ENCODE data around the gene INPP4A. TPM values are rescaled to one million over a fixed set of nuclear protein-coding genes. Genes with fewer than 3 reads are reported as not detected.

The INPP4A gene
- total and polyA plus RNA-seq, 9 of the 15 experiments (the other 6 are each of a cell fraction or from before 2014, with no cell fraction given): 1.8 to 15.7 (median 8.3) TPM

DNA sequence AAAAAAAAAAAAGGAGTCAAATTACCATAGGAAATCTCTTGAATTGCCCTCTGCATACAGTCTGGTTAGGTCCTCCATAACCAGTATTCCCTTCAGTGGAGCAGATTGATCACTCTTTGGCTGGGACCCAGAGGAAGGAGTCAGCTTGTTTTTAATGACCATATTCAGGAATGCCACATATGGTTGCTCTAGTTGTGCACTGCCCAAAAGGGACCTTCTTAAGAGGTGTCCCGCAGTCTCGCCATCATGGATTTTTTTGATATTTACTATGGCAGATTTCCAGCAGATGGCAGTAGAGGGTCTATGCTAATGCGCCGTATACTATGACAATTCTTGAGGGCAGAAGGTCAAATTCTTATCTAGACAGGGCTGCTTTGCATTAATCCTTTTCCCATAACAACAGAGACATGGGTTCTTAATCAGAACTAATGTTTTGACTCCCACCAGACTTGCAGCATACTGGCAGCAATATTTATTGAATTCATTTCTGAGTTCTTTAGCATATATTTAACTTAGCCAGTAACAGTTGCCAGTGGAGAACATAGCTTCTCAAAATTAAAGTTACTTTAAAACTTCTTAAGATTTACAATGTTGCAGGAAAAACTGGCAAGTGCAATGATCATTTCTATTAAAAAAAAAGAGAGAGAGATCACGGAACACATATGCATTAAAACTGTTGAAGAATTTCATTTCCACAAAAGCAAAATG lies 31.8 kb upstream of the INPP4A start:
- in situ Hi-C loops (cut with MboI) (loop anchor here (5.0 to 25.0 kb wide), 2 partner anchors 189 to 424 kb away; no protein-coding TSS in a partner anchor), intact Hi-C loops (cut with micrococcal nuclease) (loop anchor here (1.0 to 10.0 kb wide), 3 partner anchors 105 to 422 kb away; no protein-coding TSS in a partner anchor)
- FAIRE-seq (peak; percentile 93), ATAC-seq (peak; percentile 97), DNase-seq (ENCODE audit: extremely low read depth in 1 of 4, low spot score in 3 of 4) (peak; percentile 68 to 80 (median 69))
- CTCF ChIA-PET (ENCODE audit: low intra/inter-chr PET ratio): interaction anchor here (0.6 to 1.8 kb wide), 4 partner anchors 106 to 189 kb away, joined by 3 to 12 read pairs (median 4); no protein-coding TSS in a partner anchor
- BruUV-seq (replicated peaks): no TSS peak
- no peak overlapping the region for H3K27ac ChIP-seq (ENCODE audit: extremely low read depth, low read depth, low read length)
- H3K36me3 ChIP-seq (ENCODE audit: control insufficient read depth, insufficient read depth, low read length): no peaks in the 10 kb centered on the region
- POLR2A ChIA-PET: no interaction called here
- no peaks in the 10 kb centered on the region for H3K9me1 ChIP-seq (ENCODE audit: control insufficient read depth, insufficient read depth, low read length)
- H2AFZ ChIP-seq (ENCODE audit: low read depth, low read length): no peak overlapping the region
- no peaks in the 10 kb centered on the region; a peak in 1 of 5 replicates for H3K4me1 ChIP-seq (replicated peaks in 1 of 2; ENCODE audit: control insufficient read depth in 2 of 2, insufficient read depth in 2 of 2, low read length in 2 of 2)
- H3K4me2 ChIP-seq (ENCODE audit: insufficient read depth, low read length): no peak overlapping the region
- peaks cover 0 to 5% of the 10 kb centered on the region in 2 experiments; a peak in 3 of 5 replicates for H3K27me3 ChIP-seq (ENCODE audit: control insufficient read depth in 2 of 2, insufficient read depth in 2 of 2, low read length in 2 of 2)
- H3K9me3 ChIP-seq (replicated peaks; ENCODE audit: control insufficient read depth, insufficient read depth, low read depth, low read length): peaks cover 3% of the 10 kb centered on the region; the same call in 1 of the 2 replicates
- no peaks in the 10 kb centered on the region for H4K20me1 ChIP-seq (replicated peaks; ENCODE audit: control insufficient read depth, insufficient read depth, low read length)
- no peak overlapping the region for H3K9ac ChIP-seq (ENCODE audit: insufficient read depth in 1 of 2, low read depth in 2 of 2, low read length in 2 of 2)
- 5% methylated on average over 5 of the region's 5 CpGs for WGBS (ENCODE audit: insufficient coverage, low coverage, missing lambda C conversion rate)
- H3K79me2 ChIP-seq (ENCODE audit: control insufficient read depth, insufficient read depth, low read length): no peaks in the 10 kb centered on the region
- H3K4me3 ChIP-seq: no peak overlapping the region
- TF ChIP-seq, protein P1, sequence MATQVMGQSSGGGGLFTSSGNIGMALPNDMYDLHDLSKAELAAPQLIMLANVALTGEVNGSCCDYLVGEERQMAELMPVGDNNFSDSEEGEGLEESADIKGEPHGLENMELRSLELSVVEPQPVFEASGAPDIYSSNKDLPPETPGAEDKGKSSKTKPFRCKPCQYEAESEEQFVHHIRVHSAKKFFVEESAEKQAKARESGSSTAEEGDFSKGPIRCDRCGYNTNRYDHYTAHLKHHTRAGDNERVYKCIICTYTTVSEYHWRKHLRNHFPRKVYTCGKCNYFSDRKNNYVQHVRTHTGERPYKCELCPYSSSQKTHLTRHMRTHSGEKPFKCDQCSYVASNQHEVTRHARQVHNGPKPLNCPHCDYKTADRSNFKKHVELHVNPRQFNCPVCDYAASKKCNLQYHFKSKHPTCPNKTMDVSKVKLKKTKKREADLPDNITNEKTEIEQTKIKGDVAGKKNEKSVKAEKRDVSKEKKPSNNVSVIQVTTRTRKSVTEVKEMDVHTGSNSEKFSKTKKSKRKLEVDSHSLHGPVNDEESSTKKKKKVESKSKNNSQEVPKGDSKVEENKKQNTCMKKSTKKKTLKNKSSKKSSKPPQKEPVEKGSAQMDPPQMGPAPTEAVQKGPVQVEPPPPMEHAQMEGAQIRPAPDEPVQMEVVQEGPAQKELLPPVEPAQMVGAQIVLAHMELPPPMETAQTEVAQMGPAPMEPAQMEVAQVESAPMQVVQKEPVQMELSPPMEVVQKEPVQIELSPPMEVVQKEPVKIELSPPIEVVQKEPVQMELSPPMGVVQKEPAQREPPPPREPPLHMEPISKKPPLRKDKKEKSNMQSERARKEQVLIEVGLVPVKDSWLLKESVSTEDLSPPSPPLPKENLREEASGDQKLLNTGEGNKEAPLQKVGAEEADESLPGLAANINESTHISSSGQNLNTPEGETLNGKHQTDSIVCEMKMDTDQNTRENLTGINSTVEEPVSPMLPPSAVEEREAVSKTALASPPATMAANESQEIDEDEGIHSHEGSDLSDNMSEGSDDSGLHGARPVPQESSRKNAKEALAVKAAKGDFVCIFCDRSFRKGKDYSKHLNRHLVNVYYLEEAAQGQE (IDR thresholded peaks at IDR 0.05; ENCODE audit: borderline replicate concordance): peak; percentile 83; the same call in 1 of the 2 replicates
- TF ChIP-seq, protein P1 (CRISPR knock-in tag; IDR thresholded peaks at IDR 0.05; ENCODE audit: low read depth): no peak
- 0 out of 2 replicates have a peak, but pooled peaks have one; percentile 15 for TF ChIP-seq ELF1 (tag; IDR thresholded peaks at IDR 0.05)
- 0 out of 2 replicates have a peak, but pooled peaks have one; percentile 13 for TF ChIP-seq NCOR1 (IDR thresholded peaks at IDR 0.05)
- no peak for TF ChIP-seq ATF1 (CRISPR knock-in tag; IDR thresholded peaks at IDR 0.05)
- 0 out of 2 replicates have a peak, but pooled peaks have one; percentile 37 for TF ChIP-seq ATF1 (tag; IDR thresholded peaks at IDR 0.05)
